T-helper 17 cell (primary cell): ENCODE data around the gene NHS. TPM values are rescaled to one million over a fixed set of nuclear protein-coding genes. Genes with fewer than 3 reads are reported as not detected.

Experiments
- ATAC-seq: fragments of 150-1000 bp; cut with Tn5 transposase; 2 replicates; pipeline ENCODE4 v1.10.0; 2021; ENCODE audit warnings: mild to moderate bottlenecking, moderate library complexity
- DNase-seq, 3 donors: peaks; one replicate each; pipeline versions ENCODE4 v3.0.0 to v3.0.0-alpha.2; 2020 to 2021
- H3K9me3 ChIP-seq: one replicate; pipeline ENCODE4 v1.7.0; 2013; ENCODE audit warnings: low read length, mild to moderate bottlenecking; ENCODE audit not compliant: control insufficient read depth, poor library complexity, severe bottlenecking
- H3K27ac Mint-ChIP-seq: one replicate; pipeline ENCODE4 v1.8.0; 2022; ENCODE audit warnings: mild to moderate bottlenecking, moderate library complexity, mixed read lengths
- H3K27me3 Mint-ChIP-seq: one replicate; pipeline ENCODE4 v1.8.0; 2022; ENCODE audit warnings: mixed read lengths
- H3K36me3 Mint-ChIP-seq: one replicate; pipeline ENCODE4 v1.8.0; 2022; ENCODE audit warnings: low read depth, mixed read lengths
- H3K4me1 Mint-ChIP-seq: one replicate; pipeline ENCODE4 v1.8.0; 2022; ENCODE audit warnings: mild to moderate bottlenecking, mixed read lengths
- H3K4me3 Mint-ChIP-seq: one replicate; pipeline ENCODE4 v1.8.0; 2022; ENCODE audit warnings: mild to moderate bottlenecking, moderate library complexity, mixed read lengths
- total RNA-seq, 4 donors: library from RNA in 2 of 4; stranded (reverse) in 2 of 4; gene quantifications; one replicate each; pipeline ENCODE4 v1.2.3 and lab custom pipeline; 2022 to 2026

Gene NHS
- total RNA-seq, 2 donors from 2014 or later = 0.07 TPM; not detected in 1

DNA sequence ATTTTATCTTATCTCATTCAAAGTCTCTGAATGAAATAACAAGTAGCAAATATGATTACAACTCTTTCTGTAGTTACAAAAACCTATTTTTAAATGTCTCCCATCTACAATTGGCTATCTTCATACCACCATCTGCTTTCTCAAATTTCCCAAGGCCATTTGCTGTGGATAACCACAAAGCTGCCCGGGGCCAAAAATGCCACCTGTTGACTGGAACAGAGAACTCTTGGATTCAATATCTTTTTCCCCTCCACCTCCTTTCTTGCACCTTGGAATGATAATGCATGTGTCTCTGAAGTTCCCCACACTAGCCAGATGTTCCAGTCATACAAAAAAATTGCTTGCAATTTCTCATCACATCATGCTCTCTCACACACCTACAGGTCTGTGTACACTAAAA is 269.0 kb downstream of the NHS start:
- H3K9me3 ChIP-seq = no peaks in the 10 kb centered on the region
- DNase-seq = no peak
- ATAC-seq = no peak
- Mint-ChIP-seq H3K36me3 (no peaks in the 10 kb centered on the region), H3K4me3 (no peak overlapping the region), H3K27ac (no peak overlapping the region), H3K27me3 (no peaks in the 10 kb centered on the region), H3K4me1 (peaks cover 2% of the 10 kb centered on the region)

DNA sequence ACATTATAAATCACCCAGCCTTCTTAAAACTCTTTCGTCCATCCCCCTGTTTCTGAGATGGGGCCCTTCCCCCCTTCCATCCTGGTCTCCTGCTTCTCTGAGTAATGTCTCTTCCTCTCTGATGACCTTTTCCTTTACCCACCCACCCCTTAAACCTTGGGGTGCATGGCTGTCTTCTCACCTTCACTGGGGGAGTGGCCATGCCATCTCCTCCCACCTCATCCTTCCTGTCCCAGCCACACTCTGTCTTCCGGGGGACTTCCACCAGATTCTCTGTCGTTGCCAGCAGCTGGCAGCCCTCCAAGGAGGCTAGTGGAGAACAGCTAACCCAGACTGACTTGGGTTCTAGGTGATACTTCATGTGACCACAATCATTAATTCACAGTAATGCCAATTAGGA is 279.1 kb downstream of the NHS start:
- Mint-ChIP-seq H3K27me3 (peaks cover 5% of the 10 kb centered on the region), H3K4me3 (peak overlapping the region; percentile 87), H3K4me1 (peaks cover 12% of the 10 kb centered on the region), H3K36me3 (no peaks in the 10 kb centered on the region), H3K27ac (no peak overlapping the region)
- peak in 1 of 3 donors; percentile 32 for DNase-seq
- no peaks in the 10 kb centered on the region for H3K9me3 ChIP-seq
- peak; percentile 85 for ATAC-seq

- H3K9me3 ChIP-seq = no peaks in the 10 kb centered on the region
- Mint-ChIP-seq H3K36me3 (no peaks in the 10 kb centered on the region), H3K4me1 (peaks cover 12% of the 10 kb centered on the region), H3K27ac (peak overlapping the region; percentile 68), H3K4me3 (peak overlapping the region; percentile 87), H3K27me3 (peaks cover 5% of the 10 kb centered on the region)
- ATAC-seq (peak; percentile 44), DNase-seq (no peak)
Measured at GRCh38 chrX:17655211-17656034, 280.4 kb downstream of the NHS start.

DNA sequence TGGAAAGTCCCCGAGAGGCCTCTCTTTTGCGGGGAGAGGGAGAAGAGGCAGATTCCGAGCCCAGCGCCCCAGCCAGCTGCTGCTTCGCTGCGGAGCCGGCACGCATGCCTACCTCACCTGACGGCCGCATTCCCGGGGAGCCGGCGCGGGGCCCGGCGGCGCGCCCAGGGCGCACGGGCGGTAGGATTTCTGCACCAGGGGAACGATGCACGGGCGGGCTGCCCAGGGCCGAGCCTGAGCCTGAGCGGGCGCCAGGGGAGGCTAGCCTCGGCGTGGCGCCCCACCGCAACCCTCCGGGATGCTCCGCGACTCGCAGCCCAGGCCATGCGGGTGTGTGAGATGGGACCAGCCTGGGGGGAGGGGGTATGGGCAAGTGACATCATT is 281.0 kb downstream of the NHS start:
- Mint-ChIP-seq H3K4me3 (peak overlapping the region; percentile 87), H3K4me1 (peaks cover 12% of the 10 kb centered on the region), H3K36me3 (no peaks in the 10 kb centered on the region), H3K27me3 (peaks cover 5% of the 10 kb centered on the region), H3K27ac (peak overlapping the region; percentile 68)
- H3K9me3 ChIP-seq = no peaks in the 10 kb centered on the region
- no peak for DNase-seq
- ATAC-seq = peak; percentile 35

- Mint-ChIP-seq H3K27ac (no peak overlapping the region), H3K4me1 (peaks cover 12% of the 10 kb centered on the region), H3K36me3 (no peaks in the 10 kb centered on the region), H3K27me3 (peaks cover 5% of the 10 kb centered on the region), H3K4me3 (peak overlapping the region; percentile 33)
- H3K9me3 ChIP-seq = no peaks in the 10 kb centered on the region
- DNase-seq (no peak), ATAC-seq (no peak)
Measured at GRCh38 chrX:17656556-17656955, 281.6 kb downstream of the NHS start.

GRCh38 chrX:17662391-17662790 is 287.4 kb downstream of the NHS start:
- DNase-seq = no peak
- Mint-ChIP-seq H3K36me3 (no peaks in the 10 kb centered on the region), H3K27ac (no peak overlapping the region), H3K27me3 (no peaks in the 10 kb centered on the region), H3K4me3 (no peak overlapping the region), H3K4me1 (no peaks in the 10 kb centered on the region)
- H3K9me3 ChIP-seq = no peaks in the 10 kb centered on the region
- no peak for ATAC-seq

GRCh38 chrX:17668929-17669328 is 293.9 kb downstream of the NHS start:
- ATAC-seq = no peak
- H3K4me3 Mint-ChIP-seq = no peak overlapping the region
- H3K36me3 Mint-ChIP-seq = no peaks in the 10 kb centered on the region
- no peaks in the 10 kb centered on the region for H3K4me1 Mint-ChIP-seq
- H3K9me3 ChIP-seq = no peaks in the 10 kb centered on the region
- H3K27ac Mint-ChIP-seq = no peak overlapping the region
- no peak for DNase-seq
- H3K27me3 Mint-ChIP-seq = no peaks in the 10 kb centered on the region

GRCh38 chrX:17669458-17669857 is 294.5 kb downstream of the NHS start:
- Mint-ChIP-seq H3K27me3 (no peaks in the 10 kb centered on the region), H3K4me1 (no peaks in the 10 kb centered on the region), H3K36me3 (no peaks in the 10 kb centered on the region), H3K4me3 (no peak overlapping the region), H3K27ac (no peak overlapping the region)
- ATAC-seq (no peak), DNase-seq (no peak)
- H3K9me3 ChIP-seq = no peaks in the 10 kb centered on the region

DNA sequence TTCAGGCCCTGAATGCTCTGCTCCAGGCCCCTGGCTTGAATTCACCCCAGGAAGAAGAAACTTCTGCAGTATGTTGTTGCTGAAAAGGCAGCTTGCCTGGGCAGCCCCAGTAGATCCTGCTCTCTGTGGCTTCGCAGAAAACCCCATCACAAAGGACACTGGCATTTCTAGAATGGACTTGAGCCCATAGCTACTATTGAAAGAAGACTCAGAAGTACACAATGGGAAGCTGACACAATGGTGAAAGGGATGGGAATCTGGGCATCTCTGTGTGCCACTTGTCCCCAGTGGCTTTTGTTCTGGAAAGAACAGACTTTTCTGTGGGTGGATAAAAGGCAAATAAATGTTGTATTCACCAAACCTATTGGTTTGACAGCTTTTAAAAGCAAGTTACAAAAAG is 294.9 kb downstream of the NHS start:
- H3K36me3 Mint-ChIP-seq = no peaks in the 10 kb centered on the region
- no peak overlapping the region for H3K27ac Mint-ChIP-seq
- no peaks in the 10 kb centered on the region for H3K4me1 Mint-ChIP-seq
- DNase-seq = no peak
- H3K4me3 Mint-ChIP-seq = no peak overlapping the region
- no peaks in the 10 kb centered on the region for H3K9me3 ChIP-seq
- no peaks in the 10 kb centered on the region for H3K27me3 Mint-ChIP-seq
- no peak for ATAC-seq

GRCh38 chrX:17670874-17671273 is 295.9 kb downstream of the NHS start:
- DNase-seq (no peak), ATAC-seq (no peak)
- Mint-ChIP-seq H3K27me3 (no peaks in the 10 kb centered on the region), H3K4me3 (no peak overlapping the region), H3K27ac (no peak overlapping the region), H3K4me1 (no peaks in the 10 kb centered on the region), H3K36me3 (no peaks in the 10 kb centered on the region)
- no peaks in the 10 kb centered on the region for H3K9me3 ChIP-seq

GRCh38 chrX:17674601-17675000 is 299.6 kb downstream of the NHS start:
- no peak for ATAC-seq
- Mint-ChIP-seq H3K27ac (no peak overlapping the region), H3K36me3 (peaks cover 2% of the 10 kb centered on the region), H3K27me3 (no peaks in the 10 kb centered on the region), H3K4me3 (no peak overlapping the region), H3K4me1 (no peaks in the 10 kb centered on the region)
- no peaks in the 10 kb centered on the region for H3K9me3 ChIP-seq
- DNase-seq = no peak

DNA sequence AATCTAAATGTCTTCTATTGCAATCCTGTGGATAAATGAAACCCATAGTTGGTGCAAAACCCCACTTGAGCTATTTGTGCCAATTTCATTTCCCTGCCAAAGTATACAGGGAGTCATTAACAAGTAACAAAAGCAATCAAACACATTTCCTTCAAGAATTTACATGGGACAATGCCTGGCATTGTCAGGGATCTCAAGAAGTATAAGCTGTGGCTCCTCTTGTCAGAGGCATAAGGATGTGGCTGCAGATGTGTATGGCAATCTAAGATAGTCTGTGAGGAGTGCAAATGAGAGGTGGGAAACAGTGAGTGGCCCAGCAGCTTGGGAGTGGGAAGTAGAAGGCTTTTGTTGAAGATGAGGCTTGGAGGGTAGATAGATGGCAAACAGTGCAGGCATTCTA is 304.3 kb downstream of the NHS start:
- no peaks in the 10 kb centered on the region for H3K9me3 ChIP-seq
- ATAC-seq (no peak), DNase-seq (no peak)
- Mint-ChIP-seq H3K4me3 (no peak overlapping the region), H3K36me3 (peaks cover 2% of the 10 kb centered on the region), H3K27me3 (no peaks in the 10 kb centered on the region), H3K4me1 (peaks cover 2% of the 10 kb centered on the region), H3K27ac (no peak overlapping the region)

DNA sequence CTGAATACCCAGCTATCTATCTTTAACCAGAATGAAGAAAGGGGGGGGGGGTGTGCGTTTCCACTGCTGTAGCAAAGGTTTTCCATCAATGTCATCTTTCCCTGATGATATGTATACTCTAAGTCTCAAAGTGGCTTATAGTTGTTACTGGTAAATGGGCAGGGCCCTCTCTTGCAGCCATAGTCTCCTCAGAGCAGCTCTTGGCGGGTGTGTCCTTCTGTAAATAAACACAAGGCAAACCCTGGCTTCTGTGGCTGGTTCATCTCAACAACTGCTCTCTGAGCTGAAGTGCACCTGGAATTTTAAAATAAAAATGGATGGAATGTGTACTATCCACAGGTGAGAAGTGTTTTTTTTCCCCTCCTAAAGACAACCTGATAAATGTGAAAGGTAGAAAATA is 304.8 kb downstream of the NHS start:
- no peaks in the 10 kb centered on the region for H3K9me3 ChIP-seq
- peaks cover 2% of the 10 kb centered on the region for H3K36me3 Mint-ChIP-seq
- no peak for DNase-seq
- H3K27ac Mint-ChIP-seq = no peak overlapping the region
- ATAC-seq = no peak
- no peaks in the 10 kb centered on the region for H3K27me3 Mint-ChIP-seq
- H3K4me1 Mint-ChIP-seq = peaks cover 2% of the 10 kb centered on the region
- H3K4me3 Mint-ChIP-seq = no peak overlapping the region

- ATAC-seq = no peak
- Mint-ChIP-seq H3K36me3 (peaks cover 2% of the 10 kb centered on the region), H3K27ac (no peak overlapping the region), H3K4me3 (no peak overlapping the region), H3K4me1 (peaks cover 2% of the 10 kb centered on the region), H3K27me3 (no peaks in the 10 kb centered on the region)
- H3K9me3 ChIP-seq = no peaks in the 10 kb centered on the region
- DNase-seq = no peak
Measured at GRCh38 chrX:17680732-17681413, 305.9 kb downstream of the NHS start.
